K562 (cell line): ENCODE results near the gene UBE2E3. TPM values are rescaled to one million over a fixed set of nuclear protein-coding genes. Genes with fewer than 3 reads are reported as not detected.

Experiments
- C11orf30 ChIP-seq: fragments of 450-650 bp; IDR thresholded peaks from 2 replicates; pipeline ENCODE4 v1.6.1; 2016; ENCODE audit warnings: low read depth, mild to moderate bottlenecking
- HOXB6 ChIP-seq: fragments of 250-450 bp; sonication (Bioruptor Pico); IDR thresholded peaks from 2 replicates; pipeline ENCODE4 v1.5.1; 2022; ENCODE audit warnings: mild to moderate bottlenecking, borderline replicate concordance
- JUNB ChIP-seq: fragments of 450-650 bp; formaldehyde crosslinking; conservative IDR thresholded peaks from 2 replicates; pipeline ENCODE4 v1.4.0; 2020; ENCODE audit warnings: mild to moderate bottlenecking
- KAT7 ChIP-seq: sonication (generic); formaldehyde crosslinking; IDR thresholded peaks from 2 replicates; pipeline ENCODE4 v1.8.0; 2022; ENCODE audit warnings: missing genetic modification reagents, mild to moderate bottlenecking, borderline replicate concordance
- MCM7 ChIP-seq, 2 experiments: fragments of 450-650 bp; IDR thresholded peaks; 2 replicates each; pipeline ENCODE4 v1.6.1; 2016 to 2018
- NONO ChIP-seq, 2 experiments: fragments of 200-400 bp in 1 of 2; fragments of 450-650 bp in 1 of 2; formaldehyde crosslinking in 1 of 2; IDR thresholded peaks; 2 replicates each; pipeline ENCODE4 v1.6.1; 2017; ENCODE audit warnings: low read depth in 2 of 2, mild to moderate bottlenecking in 2 of 2, moderate library complexity in 2 of 2, low read length in 1 of 2
- PHB ChIP-seq: fragments of 250-450 bp; sonication (Bioruptor Pico); IDR thresholded peaks from 2 replicates; pipeline ENCODE4 v1.5.0; 2021
- RCOR1 ChIP-seq, 2 experiments: IDR thresholded peaks; 2 replicates each; pipeline ENCODE4 v1.6.1; 2012; ENCODE audit warnings: low read depth in 2 of 2, low read length in 2 of 2, borderline replicate concordance in 1 of 2, improper control_type of control experiment in 1 of 2
- TAF15 ChIP-seq: fragments of 200-400 bp; formaldehyde crosslinking; IDR thresholded peaks from 2 replicates; pipeline ENCODE4 v1.6.1; 2017; ENCODE audit warnings: mild to moderate bottlenecking, low read depth, low read length, moderate library complexity
- TEAD4 ChIP-seq, 2 experiments: sonication (generic) in 1 of 2; formaldehyde crosslinking in 1 of 2; IDR thresholded peaks; 2 replicates each; pipeline versions ENCODE4 v1.6.1 to v1.8.0; 2012 to 2022; ENCODE audit warnings: borderline replicate concordance in 1 of 2, inconsistent platforms in 1 of 2, low read length in 1 of 2, mild to moderate bottlenecking in 1 of 2, missing genetic modification reagents in 1 of 2
- ZFP30 ChIP-seq: fragments of 250-450 bp; sonication (Bioruptor Pico); IDR thresholded peaks from 2 replicates; pipeline ENCODE4 v1.8.0; 2022; ENCODE audit warnings: moderate library complexity, mild to moderate bottlenecking, inconsistent platforms, borderline replicate concordance
- ZSCAN29 ChIP-seq: fragments of 450-650 bp; IDR thresholded peaks from 2 replicates; pipeline ENCODE4 v1.6.1; 2017
- polyA plus RNA-seq, 8 experiments: library from polyadenylated mRNA; depleted of rRNA in 4 of 8; stranded (reverse) in 5 of 8; unstranded in 3 of 8; fragments of >200 nt; fragmentation: Nextera tagmentation in 2 of 8; fragmentation: Illumina TruSeq in 1 of 8; extraction: Ambion mirVana in 2 of 8; extraction: Trizol in 1 of 8; gene quantifications; 2 replicates each; pipeline versions ENCODE4 v1.2.1 to v1.2.3, GENCODE V29; 2011 to 2014; ENCODE audit warnings: inconsistent platforms in 1 of 8, missing spikeins in 1 of 8
- total RNA-seq, 7 experiments: library from RNA; depleted of rRNA in 6 of 7; stranded (reverse); fragments of >200 nt in 6 of 7; fragmentation: Illumina TruSeq in 2 of 7; extraction: Trizol in 2 of 7; gene quantifications; 2 replicates each; pipeline versions ENCODE4 v1.2.1 to v1.2.3, GENCODE V29; 2011 to 2021; ENCODE audit warnings: low replicate concordance in 1 of 7
- TF ChIP-seq, protein P1 (sequence below): sonication (generic); formaldehyde crosslinking; IDR thresholded peaks from 2 replicates; pipeline ENCODE4 v1.8.1; 2023; ENCODE audit warnings: mild to moderate bottlenecking, missing genetic modification reagents
- TF ChIP-seq, protein P2 (sequence below): fragments of 200-800 bp; sonication (Bioruptor generic); IDR thresholded peaks from 2 replicates; pipeline ENCODE4 v1.6.1; 2016; ENCODE audit warnings: missing genetic modification characterization, missing compliant biosample characterization
- TF ChIP-seq, protein P3 (sequence below): fragments of 450-650 bp; IDR thresholded peaks from 2 replicates; pipeline ENCODE4 v1.6.1; 2018; ENCODE audit warnings: mild to moderate bottlenecking, low read depth; ENCODE audit not compliant: partially characterized antibody
- TF ChIP-seq, protein P4 (sequence below): fragments of 450-650 bp; IDR thresholded peaks from 2 replicates; pipeline ENCODE4 v1.6.1; 2016; ENCODE audit warnings: borderline replicate concordance

Gene UBE2E3
- total and polyA plus RNA-seq, 9 of the 15 experiments (the other 6 are each of a cell fraction or from before 2014, with no cell fraction given) = 58.2 to 173 (median 78.0) TPM

DNA sequence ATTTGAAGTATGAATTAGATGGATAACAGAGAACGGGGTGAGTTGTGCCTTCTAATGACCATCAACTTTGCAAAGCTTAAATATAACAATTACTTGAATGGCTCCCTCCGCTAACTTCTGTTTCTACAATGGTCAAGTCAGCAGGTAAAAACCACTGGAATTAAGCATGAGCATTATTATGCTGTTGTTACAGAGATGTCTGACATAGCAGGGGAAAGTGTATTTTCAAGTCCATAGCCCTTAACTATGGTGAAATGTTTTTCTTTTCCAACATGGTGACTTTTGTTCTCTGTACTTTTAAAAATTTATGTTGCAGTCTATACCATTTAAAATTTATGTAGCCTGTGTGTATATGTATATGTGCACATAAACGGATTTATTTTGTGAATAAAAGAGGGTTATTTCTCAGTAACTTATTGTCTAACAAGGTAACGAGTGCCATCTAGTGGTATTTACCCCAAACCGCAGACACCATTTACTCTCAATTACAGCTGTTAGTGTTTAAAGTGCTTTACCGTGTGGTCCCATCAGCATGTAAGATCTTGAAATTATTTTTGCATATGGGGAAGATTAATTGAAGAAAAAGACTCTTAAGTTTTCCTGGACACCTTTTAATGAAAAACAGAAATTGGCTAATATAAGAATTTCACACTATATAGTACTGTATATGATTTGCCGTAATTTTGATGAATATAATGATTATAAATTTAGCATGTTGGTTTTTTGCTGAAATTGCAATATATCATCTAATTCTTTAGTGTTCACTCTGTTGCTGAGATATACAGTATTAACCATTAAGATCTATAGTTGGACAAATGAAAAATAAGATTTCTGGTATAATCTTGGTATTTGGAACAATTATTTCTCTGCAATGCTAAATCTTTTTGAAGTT, 78.2 kb downstream of the UBE2E3 start (continued):
- no peak for TF ChIP-seq KAT7 (CRISPR knock-in tag)
- TF ChIP-seq C11orf30 = peak; percentile 79
- TF ChIP-seq, protein P1, sequence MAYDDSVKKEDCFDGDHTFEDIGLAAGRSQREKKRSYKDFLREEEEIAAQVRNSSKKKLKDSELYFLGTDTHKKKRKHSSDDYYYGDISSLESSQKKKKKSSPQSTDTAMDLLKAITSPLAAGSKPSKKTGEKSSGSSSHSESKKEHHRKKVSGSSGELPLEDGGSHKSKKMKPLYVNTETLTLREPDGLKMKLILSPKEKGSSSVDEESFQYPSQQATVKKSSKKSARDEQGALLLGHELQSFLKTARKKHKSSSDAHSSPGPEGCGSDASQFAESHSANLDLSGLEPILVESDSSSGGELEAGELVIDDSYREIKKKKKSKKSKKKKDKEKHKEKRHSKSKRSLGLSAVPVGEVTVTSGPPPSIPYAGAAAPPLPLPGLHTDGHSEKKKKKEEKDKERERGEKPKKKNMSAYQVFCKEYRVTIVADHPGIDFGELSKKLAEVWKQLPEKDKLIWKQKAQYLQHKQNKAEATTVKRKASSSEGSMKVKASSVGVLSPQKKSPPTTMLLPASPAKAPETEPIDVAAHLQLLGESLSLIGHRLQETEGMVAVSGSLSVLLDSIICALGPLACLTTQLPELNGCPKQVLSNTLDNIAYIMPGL (CRISPR knock-in tag) = no peak
- TF ChIP-seq JUNB (CRISPR knock-in tag) = no peak
- no peak for TF ChIP-seq ZFP30 (CRISPR knock-in tag)
- TF ChIP-seq TEAD4 (IDR thresholded peaks at IDR 0.05; ENCODE audit: low read length) = peak; percentile 19; the same call in 1 of the 2 replicates
- no peak for TF ChIP-seq TEAD4 (CRISPR knock-in tag; IDR thresholded peaks at IDR 0.05; ENCODE audit: borderline replicate concordance)
- 0 out of 2 replicates have a peak, but pooled peaks have one; percentile 23 for TF ChIP-seq ZSCAN29
- TF ChIP-seq TAF15 = no peak
- TF ChIP-seq, protein P2, sequence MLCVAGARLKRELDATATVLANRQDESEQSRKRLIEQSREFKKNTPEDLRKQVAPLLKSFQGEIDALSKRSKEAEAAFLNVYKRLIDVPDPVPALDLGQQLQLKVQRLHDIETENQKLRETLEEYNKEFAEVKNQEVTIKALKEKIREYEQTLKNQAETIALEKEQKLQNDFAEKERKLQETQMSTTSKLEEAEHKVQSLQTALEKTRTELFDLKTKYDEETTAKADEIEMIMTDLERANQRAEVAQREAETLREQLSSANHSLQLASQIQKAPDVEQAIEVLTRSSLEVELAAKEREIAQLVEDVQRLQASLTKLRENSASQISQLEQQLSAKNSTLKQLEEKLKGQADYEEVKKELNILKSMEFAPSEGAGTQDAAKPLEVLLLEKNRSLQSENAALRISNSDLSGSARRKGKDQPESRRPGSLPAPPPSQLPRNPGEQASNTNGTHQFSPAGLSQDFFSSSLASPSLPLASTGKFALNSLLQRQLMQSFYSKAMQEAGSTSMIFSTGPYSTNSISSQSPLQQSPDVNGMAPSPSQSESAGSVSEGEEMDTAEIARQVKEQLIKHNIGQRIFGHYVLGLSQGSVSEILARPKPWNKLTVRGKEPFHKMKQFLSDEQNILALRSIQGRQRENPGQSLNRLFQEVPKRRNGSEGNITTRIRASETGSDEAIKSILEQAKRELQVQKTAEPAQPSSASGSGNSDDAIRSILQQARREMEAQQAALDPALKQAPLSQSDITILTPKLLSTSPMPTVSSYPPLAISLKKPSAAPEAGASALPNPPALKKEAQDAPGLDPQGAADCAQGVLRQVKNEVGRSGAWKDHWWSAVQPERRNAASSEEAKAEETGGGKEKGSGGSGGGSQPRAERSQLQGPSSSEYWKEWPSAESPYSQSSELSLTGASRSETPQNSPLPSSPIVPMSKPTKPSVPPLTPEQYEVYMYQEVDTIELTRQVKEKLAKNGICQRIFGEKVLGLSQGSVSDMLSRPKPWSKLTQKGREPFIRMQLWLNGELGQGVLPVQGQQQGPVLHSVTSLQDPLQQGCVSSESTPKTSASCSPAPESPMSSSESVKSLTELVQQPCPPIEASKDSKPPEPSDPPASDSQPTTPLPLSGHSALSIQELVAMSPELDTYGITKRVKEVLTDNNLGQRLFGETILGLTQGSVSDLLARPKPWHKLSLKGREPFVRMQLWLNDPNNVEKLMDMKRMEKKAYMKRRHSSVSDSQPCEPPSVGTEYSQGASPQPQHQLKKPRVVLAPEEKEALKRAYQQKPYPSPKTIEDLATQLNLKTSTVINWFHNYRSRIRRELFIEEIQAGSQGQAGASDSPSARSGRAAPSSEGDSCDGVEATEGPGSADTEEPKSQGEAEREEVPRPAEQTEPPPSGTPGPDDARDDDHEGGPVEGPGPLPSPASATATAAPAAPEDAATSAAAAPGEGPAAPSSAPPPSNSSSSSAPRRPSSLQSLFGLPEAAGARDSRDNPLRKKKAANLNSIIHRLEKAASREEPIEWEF (CRISPR knock-in tag) = no peak
- TF ChIP-seq MCM7 (IDR thresholded peaks at IDR 0.05) = no peak
- TF ChIP-seq, protein P3, sequence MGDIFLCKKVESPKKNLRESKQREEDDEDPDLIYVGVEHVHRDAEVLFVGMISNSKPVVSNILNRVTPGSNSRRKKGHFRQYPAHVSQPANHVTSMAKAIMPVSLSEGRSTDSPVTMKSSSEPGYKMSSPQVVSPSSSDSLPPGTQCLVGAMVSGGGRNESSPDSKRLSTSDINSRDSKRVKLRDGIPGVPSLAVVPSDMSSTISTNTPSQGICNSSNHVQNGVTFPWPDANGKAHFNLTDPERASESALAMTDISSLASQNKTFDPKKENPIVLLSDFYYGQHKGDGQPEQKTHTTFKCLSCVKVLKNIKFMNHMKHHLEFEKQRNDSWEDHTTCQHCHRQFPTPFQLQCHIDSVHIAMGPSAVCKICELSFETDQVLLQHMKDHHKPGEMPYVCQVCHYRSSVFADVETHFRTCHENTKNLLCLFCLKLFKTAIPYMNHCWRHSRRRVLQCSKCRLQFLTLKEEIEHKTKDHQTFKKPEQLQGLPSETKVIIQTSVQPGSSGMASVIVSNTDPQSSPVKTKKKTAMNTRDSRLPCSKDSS = no peak
- no peak for TF ChIP-seq NONO (IDR thresholded peaks at IDR 0.05; ENCODE audit: low read depth in 2 of 2, low read length in 1 of 2)
- TF ChIP-seq, protein P4, sequence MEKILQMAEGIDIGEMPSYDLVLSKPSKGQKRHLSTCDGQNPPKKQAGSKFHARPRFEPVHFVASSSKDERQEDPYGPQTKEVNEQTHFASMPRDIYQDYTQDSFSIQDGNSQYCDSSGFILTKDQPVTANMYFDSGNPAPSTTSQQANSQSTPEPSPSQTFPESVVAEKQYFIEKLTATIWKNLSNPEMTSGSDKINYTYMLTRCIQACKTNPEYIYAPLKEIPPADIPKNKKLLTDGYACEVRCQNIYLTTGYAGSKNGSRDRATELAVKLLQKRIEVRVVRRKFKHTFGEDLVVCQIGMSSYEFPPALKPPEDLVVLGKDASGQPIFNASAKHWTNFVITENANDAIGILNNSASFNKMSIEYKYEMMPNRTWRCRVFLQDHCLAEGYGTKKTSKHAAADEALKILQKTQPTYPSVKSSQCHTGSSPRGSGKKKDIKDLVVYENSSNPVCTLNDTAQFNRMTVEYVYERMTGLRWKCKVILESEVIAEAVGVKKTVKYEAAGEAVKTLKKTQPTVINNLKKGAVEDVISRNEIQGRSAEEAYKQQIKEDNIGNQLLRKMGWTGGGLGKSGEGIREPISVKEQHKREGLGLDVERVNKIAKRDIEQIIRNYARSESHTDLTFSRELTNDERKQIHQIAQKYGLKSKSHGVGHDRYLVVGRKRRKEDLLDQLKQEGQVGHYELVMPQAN = no peak
- no peak for TF ChIP-seq RCOR1 (IDR thresholded peaks at IDR 0.05; ENCODE audit: borderline replicate concordance in 1 of 2, low read depth in 2 of 2, low read length in 2 of 2)
- TF ChIP-seq PHB (CRISPR knock-in tag) = no peak
- TF ChIP-seq HOXB6 (CRISPR knock-in tag) = no peak
